ENCODE measurements around the gene IGFBPL1. TPM values are rescaled to one million over a fixed set of nuclear protein-coding genes. Genes with fewer than 3 reads are reported as not detected.

IGFBPL1 gene
- total RNA-seq, 1 experiment from 2014 or later = 13.7 TPM

GRCh38 chr9:38376021-38376670 lies 48.1 kb downstream of the IGFBPL1 start:
- in situ Hi-C loops (cut with HindIII; ENCODE audit: low pct_unique_long_range_greater_than_20kb, low sequenced_read_pairs) = no loop called here
- ChIA-PET POLR2A (no interaction called here), CTCF (no interaction called here)

GRCh38 chr9:38375572-38375963 lies 48.7 kb downstream of the IGFBPL1 start:
- intact Hi-C loops (cut with micrococcal nuclease; ENCODE audit: unreplicated experiment) (no loop called here), in situ Hi-C loops (cut with HindIII; ENCODE audit: low pct_unique_long_range_greater_than_20kb, low sequenced_read_pairs) (no loop called here)
- H3K36me3 ChIP-seq (ENCODE audit: control insufficient read depth, insufficient read depth, low read length) = no peaks in the 10 kb centered on the region
- H3K4me3 ChIP-seq (ENCODE audit: low read depth in 2 of 2, low read length in 2 of 2) = no peak overlapping the region
- no TSS peak for BruUV-seq (replicated peaks)
- H3K27ac ChIP-seq (ENCODE audit: low read length) = no peak overlapping the region
- no peaks in the 10 kb centered on the region for H3K27me3 ChIP-seq (ENCODE audit: control insufficient read depth, insufficient read depth, low read length)
- no peak for DNase-seq (ENCODE audit: low read depth, low spot score)
- H3K9me3 ChIP-seq (ENCODE audit: control insufficient read depth, insufficient read depth, low read depth, low read length) = no peaks in the 10 kb centered on the region
- CTCF ChIA-PET = no interaction called here
- POLR2A ChIA-PET = no interaction called here
- TF ChIP-seq, protein P1, sequence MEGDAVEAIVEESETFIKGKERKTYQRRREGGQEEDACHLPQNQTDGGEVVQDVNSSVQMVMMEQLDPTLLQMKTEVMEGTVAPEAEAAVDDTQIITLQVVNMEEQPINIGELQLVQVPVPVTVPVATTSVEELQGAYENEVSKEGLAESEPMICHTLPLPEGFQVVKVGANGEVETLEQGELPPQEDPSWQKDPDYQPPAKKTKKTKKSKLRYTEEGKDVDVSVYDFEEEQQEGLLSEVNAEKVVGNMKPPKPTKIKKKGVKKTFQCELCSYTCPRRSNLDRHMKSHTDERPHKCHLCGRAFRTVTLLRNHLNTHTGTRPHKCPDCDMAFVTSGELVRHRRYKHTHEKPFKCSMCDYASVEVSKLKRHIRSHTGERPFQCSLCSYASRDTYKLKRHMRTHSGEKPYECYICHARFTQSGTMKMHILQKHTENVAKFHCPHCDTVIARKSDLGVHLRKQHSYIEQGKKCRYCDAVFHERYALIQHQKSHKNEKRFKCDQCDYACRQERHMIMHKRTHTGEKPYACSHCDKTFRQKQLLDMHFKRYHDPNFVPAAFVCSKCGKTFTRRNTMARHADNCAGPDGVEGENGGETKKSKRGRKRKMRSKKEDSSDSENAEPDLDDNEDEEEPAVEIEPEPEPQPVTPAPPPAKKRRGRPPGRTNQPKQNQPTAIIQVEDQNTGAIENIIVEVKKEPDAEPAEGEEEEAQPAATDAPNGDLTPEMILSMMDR (IDR thresholded peaks at IDR 0.05) = no peak
- TF ChIP-seq POLR2AphosphoS5 (IDR thresholded peaks at IDR 0.05; ENCODE audit: low read depth, low read length) (no peak), TCF7L2 (IDR thresholded peaks at IDR 0.05; ENCODE audit: low read depth, low read length) (no peak), REST (IDR thresholded peaks at IDR 0.05; ENCODE audit: insufficient read depth in 1 of 2, low read depth in 2 of 2, low read length in 1 of 2) (no peak), SIN3A (IDR thresholded peaks at IDR 0.05; ENCODE audit: borderline replicate concordance, insufficient read depth, low read depth, low read length) (no peak)
- no peaks in the 10 kb centered on the region; the same call in 1 of the 2 replicates for H3K4me1 ChIP-seq (ENCODE audit: control insufficient read depth, insufficient read depth, low read length)
- no peak for ATAC-seq

More at GRCh38 chr9:38376021-38376670, 48.1 kb downstream of the IGFBPL1 start:
- H3K27me3 ChIP-seq (ENCODE audit: control insufficient read depth, insufficient read depth, low read length) = no peaks in the 10 kb centered on the region
- no TSS peak for BruUV-seq (replicated peaks)
- H3K4me1 ChIP-seq (ENCODE audit: control insufficient read depth, insufficient read depth, low read length) = no peaks in the 10 kb centered on the region; the same call in 1 of the 2 replicates
- DNase-seq (ENCODE audit: low read depth, low spot score) (no peak), ATAC-seq (no peak)
- intact Hi-C loops (cut with micrococcal nuclease; ENCODE audit: unreplicated experiment) = no loop called here
- no peaks in the 10 kb centered on the region for H3K36me3 ChIP-seq (ENCODE audit: control insufficient read depth, insufficient read depth, low read length)
- no peaks in the 10 kb centered on the region for H3K9me3 ChIP-seq (ENCODE audit: control insufficient read depth, insufficient read depth, low read depth, low read length)
- no peak overlapping the region for H3K27ac ChIP-seq (ENCODE audit: low read length)
- no peak overlapping the region for H3K4me3 ChIP-seq (ENCODE audit: low read depth in 2 of 2, low read length in 2 of 2)
- TF ChIP-seq, protein P1 (IDR thresholded peaks at IDR 0.05) = no peak
- TF ChIP-seq REST (IDR thresholded peaks at IDR 0.05; ENCODE audit: insufficient read depth in 1 of 2, low read depth in 2 of 2, low read length in 1 of 2) (no peak), POLR2AphosphoS5 (IDR thresholded peaks at IDR 0.05; ENCODE audit: low read depth, low read length) (no peak), SIN3A (IDR thresholded peaks at IDR 0.05; ENCODE audit: borderline replicate concordance, insufficient read depth, low read depth, low read length) (no peak)

All from Panc1 (cell line).